AML-193 (cell line): ENCODE measurements around the gene MOXD1.

Experiments used
- DNase-seq, 2 experiments: peaks; one replicate each; lab custom pipeline; 2025; lab: John Stamatoyannopoulos, UW

Gene MOXD1

DNA sequence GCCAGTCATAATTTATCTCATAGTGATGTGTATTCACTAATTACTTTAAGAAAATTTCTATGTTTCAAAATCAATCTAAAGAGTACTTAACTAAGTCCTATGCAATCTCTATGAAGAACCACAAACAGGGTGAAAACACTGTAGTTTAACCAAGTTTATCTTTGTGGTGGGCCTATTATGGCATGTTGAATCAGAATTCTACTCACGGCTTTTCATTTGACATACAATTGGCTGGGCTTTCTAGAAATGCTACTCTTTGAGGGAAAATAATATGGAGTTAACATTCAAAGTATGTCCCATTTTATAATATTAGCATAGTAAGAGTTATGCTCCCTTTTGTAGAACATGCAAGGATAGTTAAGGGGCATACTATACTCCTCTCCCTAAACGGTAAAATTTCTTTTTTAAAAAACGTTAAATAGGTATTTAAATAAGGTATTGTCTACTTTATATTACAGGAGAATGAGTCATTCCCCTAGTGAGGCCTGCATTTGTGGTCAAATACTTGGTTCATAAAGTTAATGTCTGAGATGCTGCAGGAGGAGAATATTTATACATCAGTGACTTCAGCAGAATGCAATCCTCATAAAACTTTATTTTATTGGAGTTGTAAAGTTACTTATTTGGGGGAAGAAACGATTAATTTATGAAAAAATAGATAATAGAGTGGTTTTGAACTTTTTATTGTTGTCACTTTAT is 1.8 kb downstream of the MOXD1 start:
- no peak for DNase-seq

DNA sequence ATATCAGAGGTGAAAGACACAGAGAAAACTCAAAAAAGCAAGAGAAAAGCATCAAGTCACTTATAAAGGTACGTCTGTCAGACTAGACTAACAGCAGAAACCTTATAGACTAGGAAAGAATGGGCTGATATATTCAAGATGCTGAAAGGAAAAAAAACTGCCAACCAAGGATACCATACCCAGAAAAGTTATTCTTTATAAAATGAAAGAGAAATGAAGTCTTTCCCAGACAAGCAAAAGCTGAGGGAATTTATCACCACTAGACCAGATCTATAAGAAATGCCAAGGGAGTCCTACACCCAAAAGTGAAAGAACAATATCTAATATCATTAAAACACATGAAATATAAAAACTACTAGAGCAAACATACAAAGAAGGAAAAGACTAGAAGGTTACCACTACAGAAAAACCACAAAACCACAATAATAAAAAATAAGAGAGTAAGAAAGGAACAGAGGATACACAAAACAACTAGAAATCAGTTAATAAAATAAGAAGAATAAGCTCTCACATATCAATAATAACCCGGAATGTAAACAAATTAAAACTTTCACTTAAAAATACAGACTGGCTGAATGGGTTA is 6.2 kb downstream of the MOXD1 start:
- no peak for DNase-seq

DNA sequence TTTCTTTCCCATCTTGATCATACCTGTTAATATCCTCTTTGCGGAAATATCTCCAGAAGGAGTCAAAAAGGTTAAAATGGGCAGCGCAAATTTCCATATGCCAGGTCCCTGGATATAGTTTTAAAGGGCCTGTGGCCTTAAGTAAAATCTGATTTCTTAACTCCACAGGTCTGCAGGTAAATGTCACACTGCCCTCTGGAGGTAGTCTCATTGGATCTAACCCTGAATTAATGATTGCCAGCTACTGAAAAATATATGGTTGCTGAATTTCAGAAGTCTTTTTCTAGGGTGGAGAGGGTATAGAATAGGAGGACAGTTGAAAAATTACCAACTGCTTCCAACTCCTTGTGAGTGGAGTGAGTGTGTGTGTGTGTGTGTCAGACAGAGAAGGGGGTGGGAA is 8.5 kb downstream of the MOXD1 start:
- DNase-seq: peak in 1 of 2 experiments; percentile 22

DNA sequence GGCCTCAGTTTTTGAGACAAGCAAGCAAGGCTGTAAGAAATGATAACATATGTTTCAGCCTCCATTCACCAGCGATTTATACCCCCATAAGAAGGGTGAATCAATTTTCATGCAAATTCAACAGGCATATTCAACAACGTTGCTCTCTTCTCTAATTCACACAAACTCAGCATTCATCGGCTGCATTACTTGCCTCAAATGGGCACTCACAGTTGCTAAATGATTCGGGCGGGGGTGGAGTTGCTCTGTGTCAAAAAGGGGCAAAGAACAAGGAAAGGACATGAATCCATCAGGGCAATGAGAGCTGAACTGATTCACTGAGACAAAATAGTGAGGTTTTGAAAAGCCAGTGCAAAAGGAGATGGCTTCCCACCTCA is 9.0 kb downstream of the MOXD1 start:
- DNase-seq: no peak

DNA sequence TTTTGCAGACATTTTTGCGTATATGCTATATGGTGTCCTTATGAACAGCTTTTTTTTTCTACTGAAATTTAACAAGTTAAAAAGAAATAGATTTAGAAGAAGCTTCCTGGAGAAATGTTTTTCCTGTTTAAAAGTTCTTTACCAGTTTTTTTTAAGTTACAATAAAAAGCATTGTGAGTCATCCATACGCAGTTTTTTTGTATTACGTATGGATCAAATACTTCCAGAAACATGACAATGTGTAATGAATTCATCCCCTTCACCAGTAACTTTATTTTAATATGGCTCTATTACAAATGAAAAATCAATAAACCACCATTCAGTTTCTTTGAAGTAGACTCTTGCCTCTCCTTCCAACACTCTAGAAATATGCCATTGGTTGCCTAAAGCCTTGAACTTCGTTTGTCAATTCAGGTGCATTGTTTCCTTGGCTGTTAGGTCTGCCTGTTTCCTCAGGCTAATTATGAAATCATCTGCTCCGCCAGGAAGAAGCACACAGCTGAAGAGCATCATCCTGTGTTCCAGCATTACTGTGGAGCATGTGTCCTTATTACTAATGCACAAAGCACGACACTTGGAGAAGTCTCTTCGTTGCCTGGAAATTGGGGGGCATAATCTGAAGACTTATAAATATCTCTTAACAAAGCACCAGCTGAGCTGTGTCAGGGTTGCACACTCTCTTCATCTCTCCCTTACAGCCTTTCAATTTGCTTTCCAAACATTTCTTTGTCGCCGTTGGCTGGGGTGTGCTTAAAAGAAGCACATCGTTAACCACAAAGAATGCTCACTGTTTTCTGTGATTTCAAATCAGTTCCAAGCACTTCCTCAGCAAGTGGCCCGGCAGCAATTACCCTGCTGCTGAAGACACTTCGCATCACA is 9.6 kb downstream of the MOXD1 start:
- no peak for DNase-seq

DNA sequence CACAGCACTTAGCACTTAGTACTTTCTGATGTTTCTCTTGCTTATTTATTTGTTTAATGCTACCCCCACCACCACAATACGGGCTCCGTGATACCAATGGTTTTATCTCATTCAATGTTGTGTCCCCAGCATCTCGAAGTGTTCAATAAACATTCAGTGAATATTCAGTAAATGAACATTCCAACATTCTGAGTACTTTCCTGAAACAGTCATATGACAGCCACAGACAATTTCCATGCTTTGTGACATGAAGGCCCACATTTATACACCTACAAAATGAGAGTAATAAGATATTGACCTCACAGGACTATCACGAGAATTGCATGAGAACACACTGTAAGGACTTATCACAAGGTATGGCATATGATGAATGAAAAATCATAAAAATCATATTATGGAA is 10.8 kb downstream of the MOXD1 start:
- DNase-seq: no peak

DNA sequence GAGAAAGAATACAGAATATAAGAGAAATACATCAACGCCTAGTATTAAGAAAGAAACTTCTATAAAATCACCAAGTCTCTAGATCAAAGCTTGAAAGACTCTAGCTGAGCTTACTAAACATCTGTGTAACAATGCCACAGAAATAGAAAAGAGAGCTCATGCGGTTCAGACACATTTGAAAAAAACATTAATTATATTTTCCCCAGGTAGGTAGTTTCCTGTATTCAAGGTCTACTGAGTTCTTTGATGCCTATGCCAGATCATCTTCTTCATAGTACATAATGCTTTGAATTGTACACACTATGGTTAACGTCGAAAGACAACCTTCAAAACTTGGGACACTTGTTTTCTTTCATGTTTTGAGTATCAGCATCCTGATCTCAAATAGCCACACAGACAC is 11.3 kb downstream of the MOXD1 start:
- no peak for DNase-seq

DNA sequence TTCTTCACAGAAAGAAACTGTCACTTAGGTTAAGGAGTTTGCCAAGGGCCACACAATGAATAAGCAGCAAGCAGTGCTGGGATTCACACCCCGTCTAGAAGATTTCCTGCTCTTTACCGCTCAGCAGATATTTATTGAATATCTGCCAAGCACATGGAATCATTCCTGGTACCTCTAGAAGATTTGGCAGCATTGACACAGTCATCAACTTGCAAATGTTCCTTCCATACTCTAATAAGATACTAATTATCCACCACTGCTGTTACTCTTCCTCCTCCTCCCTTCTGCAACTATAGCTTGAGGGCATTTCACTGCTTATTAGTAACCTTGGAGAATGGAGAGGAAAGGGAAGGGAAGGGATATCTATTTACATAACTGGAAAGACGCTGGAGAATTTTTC is 13.0 kb downstream of the MOXD1 start:
- DNase-seq: no peak

DNA sequence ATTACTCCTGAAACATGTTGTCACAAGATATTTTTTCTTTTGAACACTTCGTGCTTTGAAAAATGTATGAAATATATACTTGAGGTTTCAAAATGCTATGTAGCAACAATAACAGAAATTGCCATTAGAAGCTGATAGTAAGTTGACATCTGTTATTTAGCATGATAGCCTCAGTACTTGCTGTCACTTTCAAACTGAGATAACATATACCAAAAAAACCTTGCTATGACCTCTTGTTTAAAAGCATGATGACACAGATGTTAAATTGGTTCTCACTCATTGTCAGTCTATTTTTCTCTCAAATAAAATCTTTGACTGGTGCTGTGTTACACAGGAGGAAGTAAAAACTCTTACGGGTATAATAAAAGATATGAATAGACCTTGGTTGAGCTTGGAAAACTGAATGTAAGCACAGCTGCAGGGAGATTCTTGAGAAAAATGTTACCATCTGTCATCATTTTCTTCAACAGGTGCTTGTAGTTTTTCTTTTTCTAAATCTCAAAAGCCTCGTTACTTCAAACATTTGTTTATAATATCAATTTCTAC is 18.6 kb downstream of the MOXD1 start:
- no peak for DNase-seq

DNA sequence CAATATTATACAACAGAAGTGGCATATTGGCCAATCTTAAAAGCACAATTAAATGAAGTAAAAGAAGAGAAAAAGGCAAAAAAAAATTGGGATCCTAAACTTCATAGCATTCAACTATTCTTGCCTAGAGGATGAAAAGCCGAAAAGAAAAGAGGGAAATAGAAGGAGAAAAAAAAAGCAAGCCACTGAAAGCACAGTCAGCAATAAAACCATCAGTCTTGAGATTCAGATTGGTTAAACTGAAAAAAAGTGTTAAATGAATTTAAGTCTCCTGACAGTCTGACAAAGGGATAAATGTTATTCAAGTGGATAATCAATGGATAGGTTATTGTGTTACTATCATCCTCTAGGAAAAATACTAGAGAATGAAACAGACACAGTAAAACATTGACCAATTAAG is 19.9 kb downstream of the MOXD1 start:
- DNase-seq: no peak

DNA sequence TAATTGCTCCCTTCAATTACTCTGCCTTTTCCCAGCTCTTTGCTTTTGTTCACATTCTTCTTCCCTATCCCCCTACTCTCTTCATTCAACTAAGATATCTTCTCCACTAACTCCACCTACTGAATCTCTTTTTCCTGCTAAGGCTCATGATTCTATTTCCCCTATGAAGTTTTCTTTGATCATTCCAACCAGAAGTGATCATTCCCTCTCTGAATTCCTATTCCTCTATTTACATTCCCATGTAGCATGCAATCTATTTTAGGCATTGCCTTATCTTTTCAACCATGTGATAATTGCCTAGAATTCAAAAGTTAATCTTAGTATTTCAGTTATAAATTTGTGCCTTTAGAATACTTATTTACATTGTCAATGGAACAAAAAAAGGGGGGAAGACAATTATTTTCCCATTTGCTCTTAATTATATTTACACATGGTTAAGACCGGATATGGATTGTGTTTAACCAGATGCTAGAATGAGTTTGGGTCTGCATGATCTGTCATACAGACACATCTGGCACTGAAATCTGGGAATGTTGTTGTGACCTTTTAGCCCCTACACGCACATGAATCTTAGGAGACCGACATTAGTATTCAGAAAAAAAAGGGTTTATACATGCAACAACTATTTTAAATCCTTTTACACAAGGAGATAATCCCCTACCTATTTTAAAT is 20.8 kb downstream of the MOXD1 start:
- DNase-seq: no peak

DNA sequence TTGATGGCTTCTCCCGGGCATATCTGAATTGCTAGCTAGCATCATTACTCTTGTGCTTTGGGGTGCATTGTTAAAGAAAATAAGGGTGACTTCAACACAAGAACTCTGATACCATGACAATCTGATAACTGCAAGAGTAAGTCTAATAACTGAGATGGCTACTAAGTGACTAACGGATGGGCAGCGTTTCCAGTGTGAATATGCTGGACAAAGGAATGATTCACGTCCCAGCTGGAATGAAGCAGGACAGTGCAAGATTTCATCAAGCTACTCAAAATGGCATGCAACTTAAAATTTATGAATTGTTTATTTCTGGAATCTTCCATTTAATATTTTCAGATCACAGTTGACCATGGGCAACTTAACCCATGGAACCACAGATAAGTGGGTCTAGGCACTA is 31.7 kb downstream of the MOXD1 start:
- no peak for DNase-seq

DNA sequence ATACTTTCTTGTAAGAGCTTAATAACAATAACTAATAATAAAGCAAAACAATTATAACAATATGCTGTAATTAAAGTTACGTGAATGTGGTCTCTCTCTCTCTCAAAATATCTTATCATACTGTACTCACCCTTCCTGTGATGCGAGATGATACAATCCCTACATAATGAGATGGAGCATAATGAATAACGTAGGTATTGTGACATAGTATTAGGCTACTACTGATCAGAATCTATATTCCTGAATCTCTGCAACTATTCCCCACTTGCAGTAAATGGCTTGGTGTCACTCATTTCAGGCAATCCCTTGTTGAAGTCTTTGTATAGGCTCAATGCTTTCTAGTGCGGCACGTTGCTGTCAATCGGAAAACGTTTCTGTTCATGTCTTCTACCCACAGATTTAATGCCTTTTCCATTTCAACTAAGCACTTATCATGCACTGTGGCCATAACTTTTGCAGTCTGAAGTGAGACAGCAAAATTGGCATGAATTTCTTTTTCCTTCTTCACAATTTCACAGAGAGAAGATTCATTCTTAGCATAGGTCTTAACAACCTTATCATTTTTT is 32.3 kb downstream of the MOXD1 start:
- no peak for DNase-seq

DNA sequence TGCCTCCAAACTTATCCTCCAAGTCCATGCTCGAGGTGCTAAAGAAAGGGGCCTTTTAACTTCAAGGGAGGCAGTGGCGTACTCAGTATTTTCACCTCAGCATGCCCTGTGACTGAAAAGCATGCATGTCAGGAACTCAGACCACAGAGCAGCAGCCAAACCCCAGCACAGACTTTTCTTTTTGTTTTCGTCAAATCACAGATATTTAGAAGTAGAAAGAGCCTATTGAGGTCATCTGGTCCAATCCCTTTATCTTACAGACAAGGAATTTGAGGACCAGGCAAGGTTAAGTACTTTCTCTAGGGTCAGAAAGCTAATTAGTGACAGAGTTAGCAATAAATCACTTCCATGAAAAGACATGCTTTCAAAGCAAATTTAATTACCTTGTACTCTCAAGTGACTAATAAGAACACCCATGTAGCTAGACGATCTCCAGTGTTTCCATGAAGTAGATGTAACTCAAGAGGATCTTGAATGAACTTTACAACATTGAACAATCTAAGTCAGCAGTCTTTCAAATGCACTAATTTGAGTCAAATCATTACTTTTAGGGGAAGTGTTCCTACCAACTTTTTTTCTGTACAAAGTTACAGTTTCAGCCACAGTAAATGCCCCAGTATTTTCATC is 35.9 kb downstream of the MOXD1 start:
- no peak for DNase-seq

DNA sequence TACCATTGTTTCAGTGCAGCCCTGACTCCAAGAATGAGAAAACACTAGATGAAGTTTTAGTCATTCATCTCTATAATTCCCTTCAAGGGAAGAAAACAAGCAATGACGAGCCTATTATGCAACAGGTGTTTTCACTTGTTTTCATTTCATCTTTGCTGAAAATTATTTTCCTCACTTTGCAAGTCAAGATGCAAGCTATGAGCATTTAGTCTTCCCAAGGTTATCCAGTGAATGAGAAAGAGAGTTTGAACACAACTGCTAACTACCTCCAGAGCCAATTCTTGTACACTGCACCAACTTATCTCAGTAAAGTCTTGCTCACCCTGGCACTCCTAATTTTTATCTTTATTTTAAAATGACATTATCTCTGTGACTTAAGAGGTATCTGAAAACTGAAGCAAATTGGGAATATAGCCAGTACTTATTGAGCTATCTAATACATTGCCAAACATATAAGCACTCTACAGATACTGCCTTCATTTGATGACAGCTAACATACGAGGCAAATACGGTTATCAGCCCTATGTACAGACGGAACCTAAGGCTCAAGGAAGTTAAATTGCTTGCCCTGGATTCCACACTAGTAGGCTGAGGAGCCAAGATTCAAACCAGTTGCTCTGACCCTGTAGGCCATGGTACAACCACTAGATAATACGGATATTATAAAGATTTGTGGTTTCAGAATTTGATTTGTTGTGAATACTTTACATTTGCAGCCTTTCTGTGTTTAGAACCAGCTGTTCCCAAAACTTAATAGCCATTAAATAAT is 36.8 kb downstream of the MOXD1 start:
- no peak for DNase-seq

DNA sequence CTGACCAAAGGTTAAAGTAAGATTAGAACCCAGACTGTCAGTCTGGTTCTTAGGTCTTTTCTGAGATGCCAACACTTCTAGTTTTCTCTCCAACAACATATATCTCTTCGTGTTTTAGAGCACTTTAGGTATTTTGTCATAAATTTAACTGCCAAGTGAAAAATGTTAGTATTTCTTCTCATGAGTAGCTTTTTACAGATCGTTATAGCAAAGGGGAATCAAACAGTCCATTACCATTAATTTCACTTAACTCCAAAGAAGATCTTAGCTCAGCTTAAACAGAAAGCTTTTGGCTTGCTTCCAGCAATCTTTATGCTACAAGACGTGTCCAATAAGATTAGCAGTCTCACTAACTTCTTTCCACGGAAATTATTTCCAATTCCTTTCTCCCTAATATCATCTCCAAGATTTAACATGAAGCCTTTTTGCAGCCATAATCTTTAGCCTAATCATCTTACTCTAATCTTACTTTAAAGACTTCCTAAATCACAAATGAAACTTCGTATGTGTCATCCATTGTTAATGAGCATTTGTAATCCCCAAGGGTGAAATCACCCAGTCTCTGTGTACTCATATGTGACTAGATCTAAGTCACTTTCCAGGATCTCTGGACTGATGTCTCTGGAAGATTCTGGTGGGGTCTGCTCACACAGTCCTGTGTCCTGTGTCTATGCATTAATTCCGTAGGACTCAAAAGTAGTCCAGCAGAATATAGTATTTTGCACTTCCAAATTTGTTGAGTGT is 38.7 kb downstream of the MOXD1 start:
- DNase-seq: no peak

DNA sequence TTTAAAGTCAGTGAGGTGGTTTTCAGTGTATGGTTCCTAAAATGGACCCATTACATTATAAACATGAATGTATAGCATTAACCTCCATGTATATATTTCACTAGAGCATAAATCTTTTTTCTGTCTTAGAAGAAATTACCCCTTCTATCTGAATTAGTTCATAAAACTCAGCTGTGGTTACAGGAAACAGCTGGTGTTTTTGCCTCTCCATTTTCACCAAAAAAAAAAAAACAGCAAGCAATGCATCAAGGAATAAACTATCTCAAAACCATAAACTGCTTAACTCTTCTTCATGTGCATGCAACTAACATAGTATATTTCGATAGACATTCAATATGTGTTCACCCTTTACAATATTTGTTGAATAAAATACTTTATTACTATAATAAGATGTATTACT is 40.2 kb downstream of the MOXD1 start:
- DNase-seq: no peak

DNA sequence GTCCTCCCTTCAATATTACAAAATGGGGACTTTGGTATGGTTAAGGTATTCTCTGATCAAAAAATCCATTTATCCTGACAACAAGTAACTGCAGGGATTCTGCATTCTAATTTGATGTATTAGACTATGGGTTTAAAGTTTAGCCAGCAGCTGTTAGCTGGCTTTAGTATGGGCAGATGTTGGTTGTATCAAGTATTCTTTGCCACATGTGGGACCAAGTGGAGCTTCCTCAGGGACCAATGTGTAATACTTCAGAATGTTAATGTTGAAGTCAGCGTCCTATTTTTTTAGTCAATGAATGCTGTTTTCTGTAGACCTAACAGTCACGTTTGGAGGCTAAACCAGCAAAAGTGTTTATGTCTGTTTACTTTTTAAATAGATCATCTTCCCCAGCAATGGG is 41.4 kb downstream of the MOXD1 start:
- no peak for DNase-seq

DNA sequence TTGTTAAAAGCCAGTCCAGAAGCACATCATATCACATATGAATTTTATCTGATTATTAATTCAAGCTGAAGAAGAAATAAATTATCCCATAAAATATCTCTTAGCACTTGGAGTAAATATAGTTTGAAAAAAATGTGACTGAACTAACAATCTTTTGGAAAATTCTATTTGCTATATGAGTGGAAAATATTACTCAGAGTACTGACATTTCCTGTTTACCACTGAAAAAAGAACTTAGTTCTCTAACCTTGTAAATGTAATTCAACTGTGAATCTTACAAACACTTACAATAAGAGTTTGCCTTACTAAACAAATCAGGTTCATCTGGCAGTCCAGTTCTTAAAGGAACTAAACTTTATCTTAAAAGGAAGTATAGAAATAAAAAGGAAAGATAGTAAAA is 44.2 kb downstream of the MOXD1 start:
- DNase-seq: no peak

DNA sequence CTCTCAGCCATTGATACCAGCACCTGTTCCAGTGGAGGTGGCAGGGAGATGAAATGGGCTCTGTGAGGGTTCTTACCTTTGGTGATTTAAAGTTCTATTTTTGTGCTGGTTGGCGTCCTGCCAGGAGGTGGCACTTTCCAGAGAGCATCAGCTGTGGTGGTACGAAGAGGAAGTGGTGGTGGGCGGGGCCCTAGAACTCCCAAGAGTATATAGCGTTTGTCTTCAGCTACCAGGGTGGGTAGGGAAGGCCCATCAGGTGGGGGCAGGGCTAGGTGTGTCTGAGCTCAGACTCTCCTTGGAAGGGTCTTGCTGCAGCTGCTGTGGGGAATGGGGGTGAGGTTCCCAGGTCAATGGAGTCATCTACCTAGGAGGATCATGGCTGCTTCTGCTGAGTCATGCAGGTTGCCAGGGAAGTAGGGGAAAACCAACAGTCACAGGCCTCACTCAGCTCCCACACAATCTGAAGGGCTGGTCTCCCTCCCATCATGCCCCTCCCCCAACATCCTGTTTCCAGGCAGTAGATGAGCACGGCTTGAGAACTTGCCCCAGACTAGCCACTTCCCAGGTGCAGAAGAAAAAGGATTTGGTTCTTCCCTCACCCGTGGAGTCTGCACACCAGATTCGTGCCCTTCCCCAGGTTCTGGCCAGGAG is 46.6 kb downstream of the MOXD1 start:
- no peak for DNase-seq
